ENCODE measurements around the gene OR10H4.
"Not testable (repeated sequence)": the region's sequence is repeated elsewhere in the genome, so short reads cannot be mapped to it uniquely, and the experiment has no call there.

OR10H4 gene

DNA sequence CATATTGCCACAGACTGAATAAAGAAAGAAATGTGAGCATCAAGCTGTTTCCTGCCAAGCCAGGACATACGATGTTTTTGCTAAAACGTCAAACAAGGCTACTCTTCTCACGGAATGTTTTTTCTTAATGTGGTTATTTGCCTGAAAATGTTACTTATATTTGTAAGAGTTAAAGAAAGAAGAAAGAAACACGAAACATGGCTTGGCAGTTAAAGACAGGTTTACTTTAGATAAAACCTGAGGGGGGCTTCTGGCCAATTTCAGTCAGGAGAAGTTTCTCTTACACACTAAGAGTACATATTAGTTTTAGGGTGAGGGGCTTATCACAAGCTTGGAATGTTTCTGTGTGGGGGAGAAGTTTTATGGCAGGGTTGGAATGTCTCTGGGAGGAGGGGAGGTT lies 4.4 kb upstream of the OR10H4 start:
- DNase-seq = no peak

DNA sequence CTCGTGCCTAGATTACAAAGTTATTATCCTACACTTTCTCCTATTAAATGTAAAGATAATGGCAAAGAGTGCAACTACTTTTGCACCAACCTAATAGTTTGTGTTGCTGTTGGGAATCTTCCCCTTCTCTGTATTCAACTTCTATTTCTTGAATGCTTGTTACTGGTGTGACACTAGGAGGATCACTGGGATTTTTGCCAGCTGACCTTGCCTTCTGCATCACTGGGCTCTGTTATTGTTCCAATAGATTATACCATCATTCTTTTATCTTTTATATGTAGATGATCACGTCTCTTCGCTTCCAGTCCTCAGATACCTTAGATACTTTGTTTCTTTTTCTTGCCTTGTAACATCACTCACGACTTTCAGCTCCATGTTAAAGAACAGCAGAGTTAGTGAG lies 3.5 kb upstream of the OR10H4 start:
- DNase-seq = no peak

DNA sequence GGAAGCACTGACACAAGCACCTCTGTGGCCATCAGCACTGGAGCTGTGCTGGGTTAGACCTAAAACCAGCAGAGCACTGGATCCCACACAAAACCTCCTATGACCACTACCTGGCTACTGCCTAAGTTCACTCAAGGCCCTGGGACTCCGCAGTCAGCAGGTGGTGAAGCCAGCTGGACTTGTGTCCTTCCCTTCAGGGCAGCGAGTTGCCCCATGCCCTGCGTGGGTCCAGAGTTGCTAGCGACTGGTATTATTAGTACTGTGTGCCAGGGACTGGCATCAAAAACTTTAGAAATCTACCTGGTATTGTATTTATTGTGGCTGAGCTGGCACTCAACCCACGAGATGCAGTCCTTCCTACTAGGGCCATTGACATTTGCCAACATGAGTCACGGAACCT lies 6.0 kb downstream of the OR10H4 start:
- no peak for DNase-seq

DNA sequence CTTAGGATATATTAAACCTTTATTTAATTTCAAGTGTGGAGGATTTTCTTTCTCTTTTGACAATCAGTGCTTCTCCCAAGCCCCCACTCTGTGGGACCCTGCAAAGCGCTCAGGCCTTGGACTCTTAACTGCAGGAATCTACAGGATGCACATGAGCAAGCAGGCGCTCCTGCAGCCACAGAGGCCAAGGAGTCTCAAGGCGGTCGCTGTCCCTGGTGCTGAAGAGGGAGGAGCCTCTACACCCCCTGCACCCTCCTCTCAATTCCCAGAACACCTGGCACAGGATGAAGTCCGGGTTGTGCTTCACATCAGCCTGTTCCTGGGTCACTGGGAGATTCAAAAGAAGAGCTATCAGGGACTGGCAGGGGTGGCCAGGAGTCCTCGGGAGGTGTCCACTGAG lies 13.5 kb downstream of the OR10H4 start:
- no peak for DNase-seq

DNA sequence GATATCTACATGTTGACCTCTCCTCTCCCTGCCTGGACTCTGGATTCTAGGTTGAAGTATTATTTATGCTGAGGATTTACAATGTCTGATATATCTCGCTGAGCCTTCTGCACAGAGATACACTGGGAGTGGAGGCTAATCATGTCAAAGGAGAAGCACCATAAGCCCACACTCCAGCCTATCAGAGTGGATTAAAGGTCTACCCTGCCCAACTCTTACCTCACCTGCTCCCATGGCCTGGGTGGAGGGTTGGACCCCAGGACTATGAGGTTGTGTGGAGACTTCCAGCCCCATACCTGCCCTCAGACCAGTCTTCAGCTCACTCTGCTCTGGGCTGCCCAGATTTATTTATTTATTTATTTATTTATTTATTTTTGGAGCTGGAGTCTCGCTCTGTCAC lies 15.4 kb downstream of the OR10H4 start:
- no peak for DNase-seq

DNA sequence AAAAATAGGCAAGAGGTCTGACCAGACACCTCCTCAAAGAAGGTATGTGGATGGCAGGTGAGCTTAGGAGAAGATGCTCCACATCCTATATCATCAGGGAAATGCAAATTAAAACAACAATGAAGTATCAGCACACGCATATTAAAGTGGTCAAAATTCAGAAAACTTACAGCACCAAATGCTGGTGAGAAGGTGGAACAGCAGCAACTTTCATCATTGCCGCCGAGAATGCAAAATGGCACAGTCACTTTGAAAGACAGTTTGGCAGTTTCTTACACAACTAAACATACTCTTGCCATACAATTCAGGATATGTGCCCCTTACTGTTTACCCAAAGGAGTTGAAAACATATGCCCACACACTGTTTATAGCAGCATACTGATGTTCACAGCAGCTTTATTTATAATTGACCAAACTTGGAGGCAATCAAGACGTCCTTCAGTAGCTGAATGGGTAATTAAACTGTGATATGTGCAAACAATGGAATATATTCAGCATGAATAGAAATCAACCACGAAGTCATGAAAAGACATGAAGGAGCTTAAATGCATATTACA lies 22.5 kb downstream of the OR10H4 start:
- DNase-seq = no peak

DNA sequence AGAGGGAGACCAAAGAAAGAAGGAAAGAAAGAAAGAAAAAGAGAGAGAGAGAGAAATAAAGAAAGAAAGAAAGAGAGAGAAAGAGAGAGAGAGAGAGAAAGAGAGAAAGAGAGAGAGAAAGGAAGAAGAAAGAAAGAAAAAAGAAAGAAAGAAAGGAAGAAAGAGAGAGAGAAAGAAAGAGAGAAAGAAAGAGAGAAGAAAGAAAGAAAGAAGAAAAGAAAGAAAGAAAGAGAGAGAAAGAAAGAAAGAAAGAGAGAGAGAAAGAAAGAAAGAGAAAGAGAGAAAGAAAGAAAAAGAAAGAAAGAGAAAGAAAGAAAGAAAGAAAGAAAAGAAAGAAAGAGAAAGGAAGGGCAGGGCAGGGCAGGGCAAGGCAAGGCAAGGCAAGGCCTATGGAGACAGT lies 23.2 kb downstream of the OR10H4 start:
- not testable (repeated sequence) for DNase-seq

DNA sequence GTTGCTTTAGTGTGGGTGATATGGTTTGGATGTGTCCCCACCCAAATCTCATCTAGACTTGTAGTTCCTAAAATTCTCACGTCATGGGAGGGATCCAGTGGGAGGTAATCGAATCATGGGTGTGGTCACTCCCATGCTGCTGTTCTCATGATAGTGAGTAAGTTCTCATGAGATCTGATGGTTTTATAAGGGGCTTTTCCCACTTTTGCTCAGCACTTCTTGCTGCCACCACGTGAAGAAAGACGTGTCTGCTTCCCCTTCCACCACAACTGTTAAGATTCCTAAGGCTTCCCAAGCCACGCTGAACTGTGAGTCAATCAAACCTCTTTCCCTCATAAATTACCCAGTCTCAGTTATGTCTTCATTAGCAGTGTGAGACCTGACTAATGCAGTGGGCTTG lies 26.0 kb downstream of the OR10H4 start:
- no peak for DNase-seq

DNA sequence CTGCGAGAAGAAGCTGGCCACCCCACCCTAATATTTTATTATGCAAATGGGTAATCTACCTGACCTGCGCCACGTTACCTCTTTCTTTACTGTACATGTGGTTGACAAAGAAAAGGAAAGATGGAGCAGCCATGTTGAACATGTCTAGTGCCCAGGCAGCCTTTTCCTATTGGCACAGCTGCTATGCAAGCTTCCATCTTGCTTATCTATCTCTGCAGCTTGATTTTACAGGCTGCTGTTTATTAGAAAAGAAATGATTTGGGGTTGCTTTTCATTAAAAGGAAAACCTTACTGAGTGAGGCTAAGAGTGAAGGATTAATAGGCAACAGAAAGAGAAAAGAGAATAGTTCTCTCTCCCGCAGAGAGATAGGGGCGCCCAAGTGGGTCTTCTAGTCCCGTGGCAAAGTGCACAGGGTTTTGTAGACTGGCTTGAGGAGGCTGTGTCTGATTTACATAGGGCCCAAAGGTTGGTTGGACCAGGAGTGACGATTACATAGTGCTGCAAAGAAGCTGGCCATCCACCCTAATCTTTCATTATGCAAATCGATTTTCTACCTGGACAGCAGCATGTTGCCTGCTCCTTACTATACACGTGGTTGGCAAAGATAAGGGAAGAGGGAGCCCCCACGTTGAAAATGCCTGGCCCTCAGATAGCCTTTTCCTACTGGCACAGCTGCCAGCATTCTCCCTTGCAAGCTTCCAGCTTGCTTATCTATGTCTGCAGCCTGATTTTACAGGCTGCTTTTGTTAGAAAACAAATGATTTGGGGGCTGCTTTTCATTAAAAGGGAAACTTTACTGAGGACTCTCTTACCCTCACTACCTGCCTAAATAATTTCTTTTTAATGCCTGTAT lies 28.3 kb downstream of the OR10H4 start:
- no peak for DNase-seq

DNA sequence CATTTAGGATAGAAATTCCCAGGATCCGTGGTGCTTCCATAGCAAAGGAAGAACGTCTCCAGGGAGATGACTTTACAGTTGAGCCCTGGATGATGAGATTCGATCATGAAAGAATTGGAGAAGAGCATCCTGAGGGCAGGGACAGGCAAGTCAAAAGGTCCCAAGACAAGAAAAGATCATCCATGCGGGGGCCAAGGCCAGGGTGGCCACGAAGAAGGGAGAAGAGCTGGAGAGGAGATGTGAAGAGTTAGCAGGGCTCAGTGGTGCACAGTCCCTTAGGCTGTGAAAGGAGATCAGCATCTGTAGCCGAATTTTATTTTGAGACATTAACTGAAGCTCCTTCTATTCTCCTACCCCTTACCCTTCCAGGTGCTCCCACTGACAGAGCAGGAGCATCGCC lies 28.9 kb downstream of the OR10H4 start:
- no peak for DNase-seq

DNA sequence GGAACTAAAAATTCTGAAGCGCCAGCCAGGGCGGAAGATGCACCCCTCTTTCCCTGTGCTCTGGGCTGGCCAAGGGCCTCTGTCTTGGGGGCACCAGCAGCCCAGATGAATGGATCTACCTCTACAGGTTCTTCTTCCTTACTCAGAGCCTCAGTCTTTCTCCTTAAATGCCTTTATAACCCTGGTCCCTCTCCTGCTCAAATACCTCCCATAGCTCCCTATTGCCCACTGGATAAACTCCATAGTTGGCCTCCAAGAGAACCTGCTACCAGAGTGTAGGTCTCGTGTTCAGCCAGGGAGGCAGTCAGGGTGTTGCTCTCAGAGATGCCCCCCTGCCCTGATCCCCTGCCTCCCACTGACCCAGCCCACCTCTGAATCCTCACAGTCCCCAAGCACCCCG lies 30.5 kb downstream of the OR10H4 start:
- no peak for DNase-seq

DNA sequence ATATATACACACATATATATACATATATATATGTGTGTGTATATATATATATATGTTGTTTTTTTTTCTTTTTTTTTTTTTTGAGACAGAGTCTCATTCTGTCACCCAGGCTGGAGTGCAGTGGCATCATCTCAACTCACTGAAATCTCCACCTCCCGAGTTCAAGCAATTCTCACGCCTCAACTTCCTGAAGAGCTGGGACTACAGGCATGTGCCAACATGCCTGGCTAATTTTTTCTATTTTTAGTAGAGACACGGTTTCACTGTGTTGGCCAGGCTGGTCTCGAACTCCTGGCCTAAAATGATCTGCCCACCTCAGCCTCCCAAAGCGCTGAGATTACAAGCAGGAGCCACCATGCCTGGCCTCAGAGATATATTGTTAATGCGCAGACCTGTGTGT lies 37.0 kb downstream of the OR10H4 start:
- not testable (repeated sequence) for DNase-seq

DNA sequence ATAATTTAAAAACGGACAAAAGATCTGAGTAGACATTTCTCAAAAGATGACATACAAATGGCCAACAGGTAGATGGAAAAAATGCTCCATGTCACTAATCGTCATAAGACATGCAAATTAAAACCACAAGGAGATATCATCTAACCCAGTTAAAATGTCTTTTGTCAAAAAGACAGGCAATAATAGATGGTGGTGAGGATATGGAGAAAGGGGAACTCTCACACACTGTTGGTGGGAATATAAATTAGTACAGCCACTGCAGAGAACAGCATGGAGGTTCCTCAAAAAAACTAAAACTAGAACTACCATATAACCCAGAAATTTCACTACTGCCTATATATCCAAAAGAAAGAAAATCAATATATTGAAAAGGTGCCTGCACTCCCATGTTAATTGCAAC lies 37.9 kb downstream of the OR10H4 start:
- DNase-seq = no peak

DNA sequence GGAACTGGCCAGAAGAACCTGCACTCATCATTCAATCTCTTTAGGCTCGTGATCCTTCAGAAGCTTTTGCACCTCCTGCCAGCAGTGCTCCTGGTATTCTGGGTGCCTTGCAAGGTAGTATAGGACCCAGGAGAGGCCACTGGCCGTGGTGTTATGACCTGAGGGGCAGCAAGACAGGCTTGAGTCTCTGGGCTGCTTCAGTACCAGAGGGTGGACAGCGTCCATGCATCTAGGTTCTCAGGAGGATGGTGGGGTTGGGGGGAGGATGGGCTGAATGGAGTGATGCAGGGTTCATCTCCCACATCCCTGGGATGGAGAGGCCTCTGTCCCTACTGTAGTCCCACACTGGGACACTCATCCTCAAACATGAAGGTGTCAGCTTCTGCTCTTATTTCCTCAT lies 41.1 kb downstream of the OR10H4 start:
- no peak for DNase-seq

DNA sequence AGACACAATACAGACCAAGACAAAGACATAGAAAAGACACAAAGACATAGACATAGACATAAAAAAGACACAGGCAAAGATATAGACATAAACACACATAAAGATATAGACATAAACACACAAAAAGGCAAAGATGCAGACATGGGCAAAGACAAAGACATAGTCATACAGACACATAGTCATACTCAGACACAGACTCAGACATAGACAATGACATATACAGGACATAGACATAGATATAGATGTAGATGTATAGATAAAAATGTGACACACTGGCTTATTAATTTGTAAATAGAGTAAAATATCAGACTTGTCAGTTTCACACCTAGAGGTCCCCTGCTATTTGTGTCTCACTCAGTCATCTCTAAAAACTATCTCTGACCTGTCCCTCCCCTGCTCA lies 42.8 kb downstream of the OR10H4 start:
- DNase-seq = no peak

DNA sequence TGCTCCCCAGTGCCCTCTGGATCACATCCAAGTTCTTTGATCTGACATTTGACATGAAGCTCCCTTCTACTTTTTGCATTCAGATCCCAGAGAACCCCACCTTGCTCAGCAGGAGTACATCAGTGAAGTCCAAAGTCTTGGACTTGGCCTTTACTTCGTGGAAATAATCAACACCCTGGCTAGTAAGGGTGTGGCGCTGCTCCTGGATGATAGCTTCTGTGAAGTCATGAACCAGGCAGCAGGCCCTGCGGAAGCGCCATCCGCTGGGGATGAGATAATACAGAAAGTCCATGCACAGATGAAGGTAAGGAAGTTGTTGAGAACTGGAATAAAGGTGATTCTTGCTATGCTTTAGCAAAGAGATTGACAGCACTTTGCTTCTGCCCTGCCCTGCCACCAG lies 43.2 kb downstream of the OR10H4 start:
- no peak for DNase-seq

DNA sequence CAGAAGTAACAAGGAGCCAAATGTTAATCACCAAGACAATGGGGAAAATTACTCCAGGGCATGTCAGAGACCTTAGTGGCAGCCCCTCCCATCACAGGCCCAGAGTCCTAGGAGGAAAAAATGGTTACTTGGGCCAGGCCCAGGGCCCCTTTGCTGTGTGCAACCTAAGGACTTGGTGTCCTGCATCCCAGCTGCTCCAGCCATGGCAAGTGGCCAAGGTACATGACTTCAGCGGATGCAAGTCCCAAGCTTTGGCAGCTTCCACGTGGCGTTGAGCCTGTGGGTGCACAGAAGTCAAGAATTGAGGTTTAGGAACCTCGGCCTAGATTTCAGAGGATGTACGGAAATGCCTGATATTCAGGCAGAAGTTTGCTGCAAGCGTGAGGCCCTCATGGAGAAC lies 46.7 kb downstream of the OR10H4 start:
- DNase-seq = no peak

DNA sequence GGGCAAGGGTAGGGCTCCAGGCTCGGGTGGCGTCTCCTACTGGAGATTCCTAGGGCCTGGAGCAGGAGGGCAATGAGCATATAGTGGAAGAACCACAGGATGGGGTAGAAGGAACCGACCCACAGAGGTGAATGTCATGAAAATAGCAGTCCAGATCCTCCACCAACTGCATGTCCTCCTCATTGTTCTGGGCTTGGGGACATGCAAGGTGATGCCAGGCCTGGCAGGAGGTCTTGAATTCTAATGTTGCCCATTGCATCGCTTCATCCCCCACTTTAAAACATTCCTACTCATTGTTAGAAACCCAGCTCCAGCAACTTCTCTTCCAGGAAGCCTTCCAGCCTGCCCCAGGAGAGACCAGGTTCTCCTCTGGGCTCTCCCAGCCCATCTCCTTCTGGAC lies 49.4 kb downstream of the OR10H4 start:
- no peak for DNase-seq

Data from NCI-H1930 (cell line).